ENCODE data around the gene NFAM1.

The NFAM1 gene

DNA sequence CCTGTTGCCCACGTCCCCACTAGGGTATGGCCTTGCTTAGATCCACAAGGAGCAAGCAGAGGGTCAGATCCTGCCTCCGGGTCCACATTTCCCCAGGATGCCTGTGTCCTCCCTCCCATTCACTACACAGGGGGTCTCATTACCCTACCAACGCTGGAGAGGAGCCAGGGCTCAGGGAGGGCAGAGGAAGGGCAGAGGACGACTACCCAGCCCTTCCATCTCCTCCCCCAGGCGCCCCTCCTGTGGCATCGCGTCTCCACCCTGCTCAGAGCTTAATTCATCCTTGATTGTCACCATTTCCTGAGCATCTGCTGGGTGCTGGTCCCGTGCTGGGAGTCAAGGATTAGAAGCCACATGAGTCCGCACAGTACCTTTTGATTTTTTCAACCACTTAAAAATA, 5.0 kb downstream of the NFAM1 start:
- FAIRE-seq (no peak), DNase-seq (ENCODE audit: insufficient read length, low spot score) (no peak)
- TF ChIP-seq CTCF (IDR thresholded peaks at IDR 0.05; ENCODE audit: insufficient read depth, missing control alignments), result no peak

DNA sequence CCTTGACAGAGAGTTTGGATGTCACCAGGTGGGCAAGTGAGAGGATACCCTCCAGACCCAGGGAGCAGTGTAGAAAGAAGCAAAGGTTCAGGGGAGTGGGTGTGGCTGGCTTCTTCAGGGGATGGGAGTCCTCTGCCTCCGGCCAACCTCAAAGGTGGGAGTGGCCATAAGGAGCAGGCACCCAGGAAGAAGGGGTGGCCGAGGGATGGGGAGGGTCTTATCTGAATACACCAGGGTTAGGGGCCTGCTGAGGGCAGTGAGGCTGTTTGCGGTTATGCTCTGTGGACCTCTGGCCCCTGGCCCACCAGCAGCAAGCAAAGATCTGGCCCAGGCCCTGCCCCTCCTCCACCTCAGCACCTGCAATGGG, 6.2 kb downstream of the NFAM1 start:
- no peak for TF ChIP-seq CTCF (IDR thresholded peaks at IDR 0.05; ENCODE audit: insufficient read depth, missing control alignments)
- FAIRE-seq, result no peak

GRCh38 chr22:42425337-42425988, 6.7 kb downstream of the NFAM1 start:
- DNase-seq (ENCODE audit: insufficient read length, low spot score), result no peak
- no peak for TF ChIP-seq CTCF (IDR thresholded peaks at IDR 0.05; ENCODE audit: insufficient read depth, missing control alignments)
- no peak for FAIRE-seq

More for the DNA sequence above, 6.2 kb downstream of the NFAM1 start:
- DNase-seq (ENCODE audit: insufficient read length, low spot score), result no peak

GRCh38 chr22:42419243-42419881, 12.8 kb downstream of the NFAM1 start:
- no peak for FAIRE-seq
- no peak for DNase-seq (ENCODE audit: insufficient read length, low spot score)
- TF ChIP-seq CTCF (IDR thresholded peaks at IDR 0.05; ENCODE audit: insufficient read depth, missing control alignments), result no peak

DNA sequence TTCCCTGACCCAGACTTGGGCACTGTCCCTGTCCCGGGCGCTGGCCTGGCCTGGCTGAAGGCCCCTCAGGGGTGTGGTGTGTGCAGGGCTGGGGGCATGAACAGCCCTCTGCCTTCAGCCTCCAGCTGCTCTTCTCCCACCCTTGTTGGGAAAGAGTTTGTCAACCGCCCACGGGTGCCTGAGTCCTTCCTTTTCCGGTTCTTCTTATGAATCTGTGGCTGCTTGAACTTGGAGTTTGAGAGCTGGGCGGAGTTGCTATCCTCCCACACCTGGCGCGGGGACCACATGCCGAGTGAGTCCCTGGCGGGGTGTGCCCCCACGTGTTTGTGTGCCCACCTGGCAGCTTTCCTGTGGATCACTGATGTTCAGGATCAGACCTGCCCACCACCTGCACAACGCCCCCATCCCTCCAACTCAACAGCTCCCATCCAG, 13.4 kb downstream of the NFAM1 start:
- no peak for FAIRE-seq
- no peak for DNase-seq (ENCODE audit: insufficient read length, low spot score)
- no peak for TF ChIP-seq CTCF (IDR thresholded peaks at IDR 0.05; ENCODE audit: insufficient read depth, missing control alignments)

DNA sequence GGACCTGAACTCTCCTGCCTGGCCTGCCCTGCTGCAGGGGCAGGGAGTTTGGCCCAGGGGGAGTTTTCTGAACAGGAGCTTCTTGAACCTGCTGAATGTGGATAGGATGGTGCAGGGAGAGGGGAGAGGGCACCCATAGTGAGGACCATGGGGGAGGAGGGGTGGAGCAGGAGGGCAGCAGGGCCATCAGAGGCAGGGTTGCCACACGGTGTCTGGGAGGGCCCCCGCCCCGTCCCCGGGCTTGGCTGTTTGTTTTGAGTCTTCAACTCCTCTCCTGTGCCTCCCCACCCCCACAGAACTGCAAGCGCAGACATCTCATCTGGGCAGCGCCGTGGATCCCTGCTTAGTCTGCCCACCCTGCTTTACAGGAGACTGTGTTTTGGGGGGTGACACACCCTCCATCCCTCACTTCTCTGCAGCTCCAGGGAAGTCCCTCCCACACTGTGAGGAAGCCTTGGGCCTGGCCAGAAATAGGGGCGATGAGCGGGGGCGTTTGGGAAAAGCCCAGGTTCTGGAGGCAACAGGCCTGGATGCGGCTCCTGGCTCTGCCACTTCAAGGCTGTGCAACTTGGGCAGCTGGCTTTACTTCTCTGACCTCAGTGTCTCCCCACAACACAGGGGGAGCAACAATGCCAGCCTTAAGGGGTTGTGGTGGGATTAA, 14.4 kb downstream of the NFAM1 start:
- TF ChIP-seq CTCF (IDR thresholded peaks at IDR 0.05; ENCODE audit: insufficient read depth, missing control alignments), result no peak
- no peak for DNase-seq (ENCODE audit: insufficient read length, low spot score)
- FAIRE-seq, result no peak
